SKM-1 treated with dmso at 0.1 percent for 144 hours (cell line): Measurements from ENCODE around the gene ZNF576.
"Not testable (repeated sequence)": the region's sequence is repeated elsewhere in the genome, so short reads cannot be mapped to it uniquely, and the experiment has no call there.

Experiments used
- DNase-seq: peaks from one replicate; lab custom pipeline; 2025; ENCODE audit not compliant: unreplicated experiment; lab: John Stamatoyannopoulos, UW

The ZNF576 gene

DNA sequence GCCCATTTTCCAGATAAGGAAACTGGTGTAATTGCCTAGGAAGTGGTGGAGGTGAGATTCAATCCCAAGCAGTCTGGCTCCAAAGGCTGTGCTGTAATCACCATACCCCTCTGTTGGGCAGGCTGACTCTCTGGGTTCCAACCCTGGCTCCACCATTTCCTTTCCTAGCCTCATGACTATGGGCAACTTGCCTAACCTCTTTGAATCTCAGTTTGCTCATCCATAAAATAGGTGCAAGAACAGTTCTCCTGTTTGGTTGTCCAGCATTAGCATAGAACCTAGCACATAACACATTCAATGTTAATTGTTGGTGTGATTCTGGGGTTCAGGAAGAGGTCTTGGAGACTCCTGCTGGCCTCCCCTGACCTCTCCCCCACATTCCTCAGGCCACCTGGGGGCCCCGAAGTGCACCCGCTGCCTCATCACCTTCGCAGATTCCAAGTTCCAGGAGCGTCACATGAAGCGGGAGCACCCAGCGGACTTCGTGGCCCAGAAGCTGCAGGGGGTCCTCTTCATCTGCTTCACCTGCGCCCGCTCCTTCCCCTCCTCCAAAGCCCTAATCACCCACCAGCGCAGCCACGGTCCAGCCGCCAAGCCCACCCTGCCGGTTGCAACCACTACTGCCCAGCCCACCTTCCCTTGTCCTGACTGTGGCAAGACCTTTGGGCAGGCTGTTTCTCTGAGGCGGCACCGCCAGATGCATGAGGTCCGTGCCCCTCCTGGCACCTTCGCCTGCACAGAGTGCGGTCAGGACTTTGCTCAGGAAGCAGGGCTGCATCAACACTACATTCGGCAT, 2.2 kb downstream of the ZNF576 start:
- DNase-seq: no peak

DNA sequence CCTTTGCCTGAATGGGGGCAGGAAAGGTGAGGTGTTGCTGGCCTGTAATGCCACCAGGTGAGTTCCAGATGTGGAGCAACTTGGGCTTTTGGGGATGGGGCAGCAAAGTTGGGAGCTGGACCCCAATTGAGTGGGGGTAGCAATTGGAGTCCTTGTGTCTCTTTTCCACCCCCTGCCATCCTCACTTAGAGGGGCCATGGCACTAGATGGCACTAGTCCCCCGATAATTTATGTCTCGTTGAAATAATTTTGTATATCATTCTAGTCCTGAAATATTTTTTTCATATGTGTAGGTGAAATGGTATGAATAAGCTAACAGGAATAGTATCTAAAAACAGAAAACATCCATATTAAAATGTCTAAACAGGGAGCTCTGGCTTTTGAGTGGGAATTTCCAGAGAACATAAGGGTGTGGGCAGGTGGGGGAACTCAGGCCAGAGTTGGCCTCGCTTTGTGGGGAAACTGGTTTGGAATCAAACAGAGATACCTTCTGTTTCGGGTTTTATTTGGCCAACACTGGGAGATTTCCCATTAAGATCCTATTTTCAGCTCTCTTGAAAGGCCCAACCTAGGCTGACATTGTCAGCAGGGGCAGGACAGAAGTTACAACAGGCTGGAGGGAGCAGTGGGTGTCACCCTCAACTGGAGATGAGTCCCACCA, 3.4 kb downstream of the ZNF576 start:
- DNase-seq: no peak

DNA sequence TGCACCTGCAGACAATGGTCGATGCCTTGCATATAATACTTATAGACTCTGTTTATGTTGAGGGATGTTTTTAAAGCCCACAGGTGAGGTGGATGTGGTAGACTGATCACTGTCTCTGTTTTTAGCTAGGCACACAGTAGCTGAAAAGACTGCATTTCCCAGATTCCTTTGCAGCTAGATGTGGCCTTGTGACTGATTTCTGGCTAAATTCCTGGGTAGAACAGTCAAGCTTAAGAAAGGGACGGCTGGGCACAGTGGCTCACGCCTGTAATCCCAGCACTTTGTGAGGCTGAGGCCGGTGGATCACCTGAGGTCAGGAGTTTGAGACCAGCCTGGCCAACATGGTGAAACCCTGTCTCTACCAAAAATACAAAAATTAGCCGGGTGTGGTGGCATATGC, 3.9 kb downstream of the ZNF576 start:
- not testable (repeated sequence) for DNase-seq

DNA sequence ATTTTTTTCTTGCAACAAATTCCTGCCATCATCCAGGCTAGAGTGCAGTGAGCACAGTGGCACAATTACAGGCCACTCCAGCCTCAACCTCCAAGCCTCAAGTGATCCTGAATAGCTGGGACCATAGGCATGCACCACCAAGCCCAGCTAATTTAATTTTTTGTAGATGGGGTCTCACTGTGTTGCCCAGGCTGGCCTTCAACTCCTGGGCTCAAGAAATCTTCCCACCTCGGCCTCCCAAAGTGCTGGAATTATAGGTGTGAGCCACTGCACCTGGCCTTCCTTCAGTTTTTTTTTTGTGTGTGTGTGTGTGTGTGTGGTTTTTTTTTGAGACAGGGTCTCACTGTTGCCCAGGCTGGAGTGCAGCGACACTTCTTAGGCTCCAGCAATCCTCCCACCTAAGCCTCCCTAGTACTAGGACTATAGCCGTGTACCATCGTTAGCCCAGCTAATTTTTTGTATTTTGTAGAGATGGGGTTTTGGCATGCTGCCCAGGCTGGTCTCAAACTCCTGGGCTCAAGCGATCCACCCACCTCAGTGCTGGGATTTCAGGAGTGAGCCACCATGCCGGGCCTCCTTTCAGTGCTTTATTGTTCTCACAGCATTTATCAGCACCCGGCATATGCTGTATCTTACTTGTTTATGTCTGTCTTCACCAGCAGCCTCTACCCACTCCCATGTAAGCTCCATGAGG, 9.6 kb downstream of the ZNF576 start:
- DNase-seq: no peak

DNA sequence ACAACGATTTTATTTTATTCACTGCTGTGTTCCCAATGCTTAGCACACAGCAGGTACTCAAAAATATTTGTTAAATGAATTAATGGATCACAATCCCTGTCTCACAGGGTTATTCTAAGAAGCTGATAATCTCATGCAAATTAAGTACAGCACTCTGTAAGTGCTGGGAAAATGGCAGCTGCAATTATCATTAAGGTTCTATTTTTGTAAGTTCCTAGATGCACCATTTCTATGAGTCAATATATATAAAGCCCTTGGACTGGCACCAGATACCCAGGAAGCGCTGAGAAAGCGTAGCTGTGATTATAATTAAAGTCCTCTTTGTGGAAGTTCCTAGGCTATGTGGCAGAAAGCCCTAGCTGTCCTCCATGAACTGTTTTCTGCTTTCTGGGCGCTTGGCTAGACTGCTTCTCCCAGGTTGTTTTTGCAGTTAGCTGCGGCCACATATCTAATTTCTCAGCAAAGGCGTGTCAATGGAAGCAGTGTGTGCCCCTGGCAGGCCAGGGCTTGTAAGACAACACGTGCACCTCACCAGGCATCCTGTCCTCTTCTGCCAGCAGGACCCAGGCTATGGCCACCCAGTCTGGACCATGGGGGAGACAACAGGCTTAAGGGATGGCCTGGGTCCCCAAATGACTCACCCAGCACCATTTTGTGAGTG, 10.3 kb downstream of the ZNF576 start:
- DNase-seq: no peak

DNA sequence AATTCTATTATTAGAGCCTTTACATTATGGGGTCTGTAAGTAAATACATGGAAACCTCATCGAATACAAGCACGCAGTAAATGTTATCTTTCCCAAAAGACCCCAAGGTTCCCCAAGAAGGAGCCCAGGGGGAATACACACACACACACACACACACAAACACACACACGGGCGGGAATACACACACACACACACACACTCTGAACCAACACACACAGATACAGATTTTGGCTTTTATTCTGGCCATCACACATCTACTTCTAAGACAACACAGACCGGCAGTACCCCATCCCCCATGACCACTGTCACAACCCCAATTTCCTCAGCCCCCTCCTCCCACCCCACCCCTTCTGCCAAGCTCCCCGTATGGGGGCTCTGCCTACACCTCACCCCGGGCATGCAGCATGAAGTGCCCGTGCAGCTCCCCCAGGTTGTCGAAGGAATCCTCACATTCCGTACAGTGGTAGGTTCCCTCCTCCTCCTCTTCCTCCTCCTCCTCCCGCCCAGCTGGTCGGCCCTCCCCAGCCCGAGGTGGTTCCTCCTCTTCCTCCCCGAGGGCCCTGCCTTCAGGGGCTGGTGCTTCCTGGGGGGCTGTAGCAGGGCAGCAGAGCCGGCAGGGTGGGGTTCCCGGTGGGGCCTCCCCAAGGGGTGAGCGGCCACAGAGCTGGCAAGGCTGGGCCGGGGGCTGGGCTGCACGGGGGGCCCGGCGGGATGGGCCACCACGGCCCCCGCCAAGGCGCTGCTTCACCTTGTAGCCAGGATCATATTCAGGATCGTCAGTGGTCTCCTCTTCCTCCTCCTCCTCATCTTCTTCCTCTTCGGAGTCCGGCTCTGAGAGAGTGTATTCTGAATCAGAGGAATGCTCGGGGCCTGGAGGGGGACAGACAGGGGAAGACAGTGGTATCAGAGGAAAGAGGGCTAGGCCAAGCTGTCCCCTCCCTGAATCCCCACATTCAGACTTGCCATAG, 11.1 kb downstream of the ZNF576 start:
- DNase-seq: no peak

DNA sequence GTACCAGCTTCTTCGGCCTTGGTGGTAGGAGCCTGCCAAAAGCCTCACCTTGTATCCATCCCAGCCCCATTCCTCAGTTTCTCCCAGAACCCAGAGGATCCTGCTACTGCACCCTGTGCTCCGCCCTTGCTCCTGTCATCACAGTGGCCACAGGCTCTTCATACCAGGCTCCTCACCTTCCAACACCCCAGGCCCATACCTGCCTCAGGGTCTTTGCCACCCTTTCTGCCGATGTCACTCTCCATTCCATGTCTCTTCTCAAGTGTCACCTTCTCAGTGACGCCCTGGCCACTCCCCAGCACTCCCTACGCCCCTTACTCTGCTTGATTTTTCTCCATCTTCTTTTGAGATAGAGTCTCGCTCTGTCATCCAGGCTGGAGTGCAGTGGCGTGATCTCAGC, 13.5 kb downstream of the ZNF576 start:
- no peak for DNase-seq

DNA sequence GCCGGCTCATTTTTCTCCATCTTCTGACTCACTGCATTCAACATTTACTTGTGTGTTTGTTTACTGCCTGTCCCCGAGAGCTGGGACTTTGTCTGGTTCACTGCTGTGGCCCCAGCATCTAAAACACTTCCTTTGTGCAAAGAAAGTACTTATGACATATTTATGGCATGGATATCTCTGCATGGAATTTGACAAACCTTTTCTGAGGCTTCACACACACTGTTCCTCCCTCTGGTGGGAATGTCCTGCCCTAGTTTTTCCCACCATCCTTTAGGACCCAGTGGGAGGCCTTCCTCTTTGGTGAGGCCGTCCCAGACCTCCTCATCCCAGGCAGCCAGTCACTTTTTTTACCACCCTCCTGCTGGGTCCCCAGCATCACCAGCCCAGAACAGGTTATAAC, 14.1 kb downstream of the ZNF576 start:
- no peak for DNase-seq

DNA sequence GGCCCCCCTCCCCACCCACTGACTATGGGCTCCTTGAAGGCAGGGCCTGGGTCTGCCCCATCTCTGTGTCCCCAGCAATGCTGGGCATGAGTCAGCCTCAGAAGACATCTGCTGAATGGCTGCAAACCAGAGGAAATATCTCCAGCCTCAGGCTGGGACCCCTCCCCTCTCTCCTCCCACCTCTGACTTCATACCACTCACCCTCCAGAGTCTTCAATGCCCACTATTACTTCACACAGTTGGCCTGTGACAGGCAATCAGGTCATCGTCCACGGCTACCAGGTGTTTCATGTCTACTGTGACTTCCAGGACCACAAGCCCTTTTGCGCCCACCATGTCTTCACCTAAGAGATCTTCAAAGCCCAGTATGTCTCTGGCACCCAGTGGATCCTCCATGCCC, 15.4 kb downstream of the ZNF576 start, which contains the start of gene SRRM5:
SRRM5 (plus strand) TSS at position 301 of the 400 bp plus-strand sequence; CDS start at position 335, 34 bp downstream.
- DNase-seq: no peak

DNA sequence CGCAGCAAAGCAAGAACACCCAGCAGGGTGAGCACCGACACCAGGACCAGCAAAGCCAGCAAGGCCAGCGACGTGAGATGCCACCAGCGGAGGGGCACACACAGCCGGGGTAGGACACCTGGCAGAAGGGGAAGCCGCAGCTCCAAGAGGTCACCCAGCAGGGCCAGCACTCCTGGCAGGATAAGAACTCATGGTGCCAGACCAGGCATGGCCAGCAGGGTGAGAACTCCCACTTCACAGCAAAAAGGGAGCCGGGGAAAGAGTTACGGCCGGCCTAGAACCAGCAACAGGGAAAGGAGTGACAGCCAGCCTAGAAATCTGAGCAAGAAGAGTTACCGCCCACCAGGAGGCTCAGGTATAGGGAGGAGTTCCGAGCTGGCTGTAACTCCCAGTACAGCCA, 16.0 kb downstream of the ZNF576 start:
- no peak for DNase-seq

DNA sequence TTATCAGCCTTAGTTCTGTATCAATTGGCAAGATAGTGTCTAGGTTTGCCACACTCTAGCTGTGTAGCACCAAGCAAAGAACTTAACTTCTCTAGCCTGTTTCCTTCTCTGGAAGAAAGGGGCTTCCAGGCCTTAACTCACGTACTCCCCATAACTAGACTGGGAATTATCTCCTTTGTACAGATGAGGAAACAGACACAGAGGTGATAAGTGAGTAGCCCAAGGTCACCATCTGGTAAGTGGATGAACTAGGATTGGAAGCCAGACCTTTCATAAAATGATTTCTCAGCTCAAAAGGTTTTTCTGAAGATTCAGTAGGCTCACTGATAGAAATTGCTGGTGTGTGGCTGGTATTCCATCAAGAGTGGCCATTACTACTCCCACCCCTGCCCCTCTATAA, 19.9 kb downstream of the ZNF576 start:
- no peak for DNase-seq

DNA sequence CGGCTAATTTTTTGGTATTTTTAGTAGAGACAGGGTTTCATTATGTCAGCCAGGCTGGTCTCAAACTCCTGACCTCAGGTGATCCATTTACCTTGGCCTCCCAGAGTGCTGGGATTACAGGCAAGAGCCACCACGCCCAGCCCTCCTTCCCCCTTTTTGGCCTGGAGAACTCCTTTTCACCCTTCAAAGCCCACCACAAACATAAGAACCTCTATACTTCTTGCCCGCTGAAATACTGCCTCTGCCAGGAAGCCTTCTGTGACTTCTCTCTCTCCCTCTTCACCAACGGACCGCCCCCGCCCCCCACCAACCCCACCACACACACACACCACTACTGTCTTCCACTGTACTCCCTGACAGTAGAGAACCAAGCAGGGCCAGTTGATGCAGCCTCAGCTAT, 20.6 kb downstream of the ZNF576 start:
- no peak for DNase-seq

DNA sequence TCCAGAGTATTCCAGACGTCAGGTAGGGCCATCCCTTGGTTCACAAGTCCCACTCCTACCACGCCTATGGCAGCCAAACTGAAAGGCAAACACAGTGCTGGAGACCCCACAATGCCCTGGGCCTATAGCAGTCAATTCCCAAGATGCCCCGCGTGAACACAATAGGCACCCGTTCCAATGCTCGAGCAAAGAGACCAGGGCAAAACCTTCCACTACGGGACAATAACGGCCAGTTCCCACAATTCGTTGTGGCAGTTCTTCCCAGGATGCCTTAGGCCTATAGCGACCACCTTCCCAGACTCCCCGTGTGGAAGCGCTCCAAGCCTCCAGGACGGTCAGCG, 22.5 kb downstream of the ZNF576 start:
- no peak for DNase-seq

DNA sequence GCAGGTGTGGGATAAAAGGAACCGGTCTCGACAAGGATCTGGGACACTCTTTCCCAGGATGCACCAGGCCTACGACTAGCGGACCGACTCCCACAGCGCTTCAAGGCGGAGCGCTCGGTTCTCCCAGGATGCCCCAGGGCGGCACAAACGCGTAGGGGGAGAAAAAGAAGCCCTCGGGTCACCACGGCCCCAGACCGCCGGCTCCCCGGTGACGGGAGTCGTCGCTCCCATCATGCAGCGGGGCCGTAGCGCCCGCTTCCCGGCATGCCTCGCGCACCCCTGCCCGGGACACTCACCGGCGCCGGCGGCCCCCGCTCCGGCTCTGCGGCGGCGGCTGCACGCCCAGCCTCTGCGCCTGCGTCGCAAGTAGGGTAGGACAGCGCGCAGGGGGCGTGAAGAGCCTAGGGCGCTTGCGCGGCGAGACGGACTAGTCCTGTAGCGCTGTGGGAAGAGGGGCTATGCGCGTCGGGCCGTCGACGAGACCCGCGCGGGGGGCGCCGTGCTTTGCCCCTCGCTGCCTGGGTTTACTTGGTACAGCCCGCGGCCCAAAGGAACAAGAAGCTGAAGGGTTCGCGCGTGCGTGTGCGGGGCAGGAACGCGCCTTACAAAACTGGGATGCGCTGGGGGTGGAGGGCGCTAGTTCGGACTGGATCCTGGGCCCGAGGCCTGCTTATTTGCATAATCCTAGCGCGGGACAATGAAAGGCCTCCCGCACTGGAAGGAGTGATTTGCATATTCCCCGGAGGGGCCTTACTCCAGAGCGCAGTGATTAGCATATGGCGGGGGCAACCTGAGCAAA, 23.1 kb downstream of the ZNF576 start, which contains the start of gene ZNF428:
ZNF428 (minus strand) TSS at position 368 of the 799 bp plus-strand sequence. CDS start 5,325 bp downstream, outside the sequence.
- DNase-seq: peak; percentile 38

DNA sequence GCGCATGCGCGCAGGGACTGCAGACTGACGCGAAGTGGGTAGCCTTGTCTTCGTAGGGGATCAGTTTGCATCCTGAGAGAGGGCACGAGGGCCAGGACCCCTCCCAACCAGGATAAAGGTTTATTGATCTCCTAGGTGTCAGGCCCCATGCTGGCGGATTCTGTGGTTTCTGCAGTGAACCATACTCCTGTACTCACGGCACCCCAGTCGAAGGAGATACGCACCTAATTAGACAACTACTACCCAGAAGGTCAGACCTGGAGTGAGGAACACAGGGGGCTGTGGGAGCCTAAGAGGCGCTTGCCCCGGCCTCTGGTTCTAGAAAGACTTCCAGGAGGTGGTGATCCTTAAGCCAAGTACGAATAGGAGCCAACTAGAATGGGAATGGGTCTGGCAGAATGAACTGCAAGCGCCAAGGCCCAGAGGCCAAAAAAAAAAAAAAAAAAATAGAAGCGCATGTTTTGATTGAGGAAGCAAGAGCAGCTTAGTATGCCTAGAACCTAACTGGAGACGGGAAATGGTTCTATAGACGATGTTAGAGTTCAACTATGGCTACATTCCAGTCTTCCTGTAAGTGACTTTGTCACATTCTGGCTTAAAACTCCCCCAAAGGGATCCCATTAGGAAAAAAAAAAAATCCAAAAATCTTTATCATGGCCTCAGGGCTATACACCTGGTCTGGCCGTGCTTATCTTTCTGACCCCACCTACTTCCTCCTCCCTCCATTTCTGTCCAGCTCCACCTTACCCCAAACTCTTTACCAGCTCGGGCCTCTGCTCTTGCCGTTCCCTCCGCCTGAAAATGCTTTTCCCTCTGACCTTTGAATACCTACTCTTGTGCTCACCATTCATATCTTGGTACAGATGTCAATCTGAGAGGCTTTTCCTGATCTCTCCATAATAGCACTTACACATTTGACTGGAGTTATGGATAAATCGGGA, 23.9 kb downstream of the ZNF576 start:
- DNase-seq: no peak

DNA sequence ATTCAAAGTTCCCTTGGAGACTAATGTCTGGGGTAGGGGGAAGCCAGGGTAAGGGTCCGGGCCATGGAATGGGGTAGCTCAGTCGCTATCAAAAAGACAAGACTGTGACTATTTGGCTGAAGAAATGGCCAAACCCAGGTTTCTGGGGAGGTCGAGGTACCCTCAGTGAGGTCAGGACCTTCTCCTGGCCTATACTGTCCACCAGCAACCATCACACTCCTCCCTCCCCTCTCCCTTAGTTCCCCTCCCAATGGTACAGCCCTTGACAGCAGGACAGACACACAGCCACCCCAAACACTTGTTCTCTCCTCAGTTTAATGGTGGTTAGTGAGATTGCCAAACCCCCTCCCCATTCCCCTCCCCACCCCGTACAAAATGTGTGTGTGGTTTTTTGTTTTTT, 25.7 kb downstream of the ZNF576 start:
- no peak for DNase-seq

DNA sequence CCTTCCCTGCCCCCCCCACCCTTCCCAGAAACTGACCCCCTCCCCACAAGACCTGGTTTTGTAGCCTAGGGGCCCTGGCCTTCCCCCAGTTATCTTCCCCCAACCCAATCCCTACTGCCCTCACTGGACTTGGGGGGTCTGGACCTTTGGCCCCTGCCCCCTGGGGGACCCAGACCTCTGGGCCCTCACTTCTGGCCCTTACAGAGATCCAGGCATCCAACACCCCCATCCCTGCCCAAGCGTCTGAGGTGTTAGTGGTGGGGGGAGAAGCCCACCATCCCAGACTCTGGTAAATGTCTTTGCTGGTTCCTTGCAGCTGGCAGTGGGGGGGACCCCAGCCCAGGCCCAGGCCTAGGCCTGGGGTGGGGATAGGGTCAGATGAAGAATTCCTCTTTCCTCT, 26.6 kb downstream of the ZNF576 start:
- no peak for DNase-seq

DNA sequence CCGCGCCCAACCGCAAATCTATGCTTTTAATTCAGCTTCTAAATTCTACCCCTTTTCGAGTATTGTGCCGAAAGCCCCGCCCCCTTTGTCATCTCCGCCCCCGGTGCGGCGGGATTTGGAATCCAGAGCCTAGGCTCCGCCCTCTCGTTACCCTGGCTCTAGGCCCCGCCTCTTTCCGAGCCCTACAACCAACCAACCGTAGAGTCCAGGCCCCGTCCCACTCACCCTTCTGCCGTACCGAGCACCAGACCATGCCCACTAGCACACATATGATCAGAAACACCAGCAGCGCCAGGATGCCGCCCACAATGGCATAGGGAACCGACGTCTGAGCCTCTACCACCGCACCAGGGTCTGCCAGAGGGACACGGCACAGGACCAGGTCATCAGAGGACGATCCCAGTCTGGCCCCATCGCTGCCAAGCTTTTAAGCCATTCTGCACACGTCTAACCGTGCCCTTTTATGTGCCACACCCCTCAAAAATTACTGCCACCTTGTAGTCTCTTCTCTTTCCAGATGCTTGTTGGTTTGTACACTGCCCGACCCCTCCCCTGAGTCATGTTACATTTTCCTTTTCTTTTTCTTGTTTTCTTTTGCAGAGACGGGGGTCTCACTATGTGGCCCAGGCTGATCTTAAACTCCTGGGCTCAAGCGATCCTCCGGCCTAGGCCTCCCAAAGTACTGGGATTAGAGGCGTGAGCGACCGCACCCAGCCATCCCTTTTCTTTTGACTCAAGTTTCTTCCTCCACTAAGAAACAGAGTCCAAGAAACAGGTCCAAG, 27.7 kb downstream of the ZNF576 start:
- no peak for DNase-seq
